Upper lobe of left lung (tissue), 6 donors: ENCODE results near the gene COX4I1. TPM values are rescaled to one million over a fixed set of nuclear protein-coding genes. Genes with fewer than 3 reads are reported as not detected.

Experiments used
- ATAC-seq, 2 donors: fragments of 200-7000 bp; cut with Tn5 transposase; one replicate each; pipeline ENCODE4 v1.9.1; 2022; ENCODE audit warnings: mild to moderate bottlenecking in 2 of 2, moderate library complexity in 2 of 2; ENCODE audit not compliant: low FRiP score in 2 of 2
- DNase-seq, 2 donors: peaks; one replicate each; pipeline ENCODE4 v3.0.0-alpha.2; 2019 to 2020
- H3K27ac ChIP-seq, 4 donors: fragments of 200-600 bp; sonication (generic); one replicate each; pipeline ENCODE4 v1.5.1; 2016 to 2019
- H3K27me3 ChIP-seq, 4 donors: fragments of 200-600 bp; sonication (generic); one replicate each; pipeline ENCODE4 v1.5.1; 2017 to 2019
- H3K36me3 ChIP-seq, 4 donors: fragments of 200-600 bp; sonication (generic); one replicate each; pipeline ENCODE4 v1.5.1; 2016 to 2019
- H3K4me1 ChIP-seq, 4 donors: fragments of 200-600 bp; sonication (generic); one replicate each; pipeline ENCODE4 v1.5.1; 2018 to 2019
- H3K4me3 ChIP-seq, 4 donors: fragments of 200-600 bp; sonication (generic); one replicate each; pipeline ENCODE4 v1.5.1; 2017 to 2019; ENCODE audit warnings: mild to moderate bottlenecking in 2 of 4, moderate library complexity in 1 of 4
- H3K9me3 ChIP-seq, 4 donors: fragments of 200-600 bp; sonication (generic); one replicate each; pipeline ENCODE4 v1.5.1; 2018 to 2019
- CTCF ChIP-seq, 6 experiments: fragments of 450-650 bp in 4 of 6; fragments of 200-600 bp in 2 of 6; sonication (generic) in 2 of 6; IDR thresholded peaks; one replicate each; pipeline ENCODE4 v1.5.1; 2016 to 2019; ENCODE audit warnings: antibody characterized with exemption in 6 of 6
- EP300 ChIP-seq, 4 donors: sonication (generic); formaldehyde crosslinking; IDR thresholded peaks; one replicate each; pipeline ENCODE4 v1.5.1; 2017; ENCODE audit warnings: antibody characterized with exemption in 4 of 4, control low read depth in 2 of 4
- POLR2A ChIP-seq, 4 donors: fragments of 450-650 bp; IDR thresholded peaks; one replicate each; pipeline ENCODE4 v1.5.1; 2016 to 2017; ENCODE audit warnings: antibody characterized with exemption in 4 of 4, mild to moderate bottlenecking in 2 of 4
- POLR2AphosphoS5 ChIP-seq, 2 donors: sonication (generic); formaldehyde crosslinking; IDR thresholded peaks; one replicate each; pipeline ENCODE4 v1.5.1; 2017; ENCODE audit warnings: antibody characterized with exemption in 2 of 2
- WGBS, 2 donors: methylation state at CpG; one replicate each; pipeline ENCODE4 v1.1.5; 2017 to 2018; 5-methylcytosine and 5-hydroxymethylcytosine counted together
- total RNA-seq, 6 donors: library from RNA; depleted of rRNA in 4 of 6; stranded (reverse); fragments of >200 nt in 4 of 6; gene quantifications; one replicate each; pipeline versions ENCODE4 v1.1.0 to v1.2.1, GENCODE V29; 2016 to 2021
- donor health status: DM: no; HTN: no; CAD: no; lungs with moderate emphysema.
- donor health status: DM: no; HTN: yes; CAD: no; lungs with severe emphysema.

Gene COX4I1
- total RNA-seq, 6 donors from 2014 or later = 160 to 490 (median 439) TPM

GRCh38 chr16:85755929-85756768 lies 43.3 kb upstream of the COX4I1 start:
- TF ChIP-seq POLR2A (IDR thresholded peaks at IDR 0.05) (no peak), EP300 (IDR thresholded peaks at IDR 0.05) (no peak), POLR2AphosphoS5 (IDR thresholded peaks at IDR 0.05) (no peak), CTCF (IDR thresholded peaks at IDR 0.05) (no peak)
- no peak for ATAC-seq

GRCh38 chr16:85757341-85757822 lies 42.1 kb upstream of the COX4I1 start:
- H3K36me3 ChIP-seq = no peaks in the 10 kb centered on the region
- WGBS, 2 donors = 50 to 72% methylated on average over 7 of the region's 7 CpGs
- H3K4me3 ChIP-seq = no peak overlapping the region
- H3K27ac ChIP-seq = no peak overlapping the region
- ATAC-seq (no peak), DNase-seq (no peak)
- no peaks in the 10 kb centered on the region for H3K9me3 ChIP-seq
- TF ChIP-seq POLR2A (IDR thresholded peaks at IDR 0.05) (no peak), POLR2AphosphoS5 (IDR thresholded peaks at IDR 0.05) (no peak), CTCF (IDR thresholded peaks at IDR 0.05) (no peak), EP300 (IDR thresholded peaks at IDR 0.05) (no peak)
- H3K27me3 ChIP-seq = no peaks in the 10 kb centered on the region
- peaks cover 0 to 18% (median 2%) of the 10 kb centered on the region in 4 donors for H3K4me1 ChIP-seq

More at GRCh38 chr16:85755929-85756768, 43.3 kb upstream of the COX4I1 start:
- Histone ChIP-seq H3K9me3 (no peaks in the 10 kb centered on the region), H3K27ac (no peak overlapping the region), H3K36me3 (no peaks in the 10 kb centered on the region), H3K4me3 (no peak overlapping the region), H3K27me3 (peaks cover 0 to 2% (median 0%) of the 10 kb centered on the region in 4 donors), H3K4me1 (peaks cover 7 to 30% (median 10%) of the 10 kb centered on the region in 4 donors)
- 74 to 80% methylated on average over 10 to 25 of the region's 25 CpGs for WGBS, 2 donors
- no peak for DNase-seq

DNA sequence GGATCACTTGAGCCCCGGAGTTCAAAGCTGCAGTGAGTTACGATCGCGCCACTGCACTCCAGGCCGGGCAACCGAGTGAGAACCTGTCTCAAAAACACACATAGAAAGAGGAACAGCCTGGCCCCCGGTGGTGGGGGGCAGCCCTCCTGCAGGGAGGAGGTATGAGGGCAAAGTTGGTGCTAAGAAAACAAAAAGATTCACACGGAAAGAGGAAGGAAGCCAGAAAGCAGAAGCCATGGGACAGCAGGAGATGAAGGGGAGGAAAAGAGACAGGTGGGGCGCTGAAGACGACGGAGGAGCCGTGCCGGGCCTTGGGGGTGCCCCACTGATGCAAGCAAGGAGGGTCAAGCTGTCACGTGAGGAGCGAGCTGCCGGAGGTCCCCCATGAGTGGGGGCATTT lies 40.4 kb upstream of the COX4I1 start:
- Histone ChIP-seq H3K4me3 (peak overlapping the region in 1 of 4 donors; percentile 14), H3K36me3 (no peaks in the 10 kb centered on the region), H3K27ac (no peak overlapping the region), H3K4me1 (peaks cover 0 to 12% (median 2%) of the 10 kb centered on the region in 4 donors), H3K9me3 (no peaks in the 10 kb centered on the region), H3K27me3 (no peaks in the 10 kb centered on the region)
- WGBS, 2 donors = 50 to 60% methylated on average over 16 of the region's 16 CpGs
- TF ChIP-seq CTCF (IDR thresholded peaks at IDR 0.05) (no peak), EP300 (IDR thresholded peaks at IDR 0.05) (no peak), POLR2AphosphoS5 (IDR thresholded peaks at IDR 0.05) (no peak), POLR2A (IDR thresholded peaks at IDR 0.05) (no peak)
- ATAC-seq = peak in 1 of 2 donors; percentile 51
- no peak for DNase-seq

DNA sequence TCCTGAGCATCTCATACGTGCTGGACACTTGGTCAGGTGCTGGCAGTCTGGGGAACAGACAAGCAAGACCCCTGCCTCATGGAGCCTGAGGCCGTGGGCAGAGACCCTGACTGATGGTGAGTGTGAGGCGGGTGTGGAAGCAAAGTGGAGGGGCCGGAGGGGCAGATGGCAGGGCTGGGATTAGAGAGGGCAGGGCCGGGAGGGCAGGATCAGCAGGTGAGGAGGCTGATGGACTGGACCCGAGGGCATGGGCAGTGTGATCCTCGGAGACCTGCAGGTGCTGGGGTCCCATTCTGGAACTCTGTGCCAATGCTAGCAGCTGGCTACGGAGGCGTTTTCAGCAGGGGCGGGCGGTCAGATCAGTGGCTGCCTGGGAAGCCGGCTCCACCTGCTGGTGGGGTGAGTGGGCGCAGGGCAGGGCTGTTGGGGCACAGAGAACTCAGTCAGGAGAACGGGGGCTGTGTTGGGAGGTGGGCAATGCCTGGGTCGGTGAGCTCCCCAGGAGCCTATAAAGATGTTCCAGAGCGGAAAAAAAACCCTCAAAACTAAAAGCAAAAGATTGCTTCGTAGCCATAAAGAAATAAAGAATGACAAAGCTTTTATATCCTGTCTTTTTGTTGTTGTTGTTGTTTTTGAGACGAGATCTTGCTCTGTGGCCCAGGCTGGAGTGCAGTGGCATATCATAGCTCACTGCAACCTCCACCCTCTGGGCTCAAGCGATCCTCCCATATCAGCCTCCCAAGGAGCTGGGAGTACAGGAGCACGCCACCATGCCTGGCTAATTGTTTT lies 39.7 kb upstream of the COX4I1 start:
- H3K27me3 ChIP-seq = no peaks in the 10 kb centered on the region
- 58 to 69% methylated on average over 16 to 20 of the region's 20 CpGs for WGBS, 2 donors
- DNase-seq = peak in 1 of 2 donors; percentile 65
- no peaks in the 10 kb centered on the region for H3K36me3 ChIP-seq
- H3K27ac ChIP-seq = no peak overlapping the region
- H3K4me3 ChIP-seq = peak overlapping the region in 1 of 4 donors; percentile 14
- TF ChIP-seq CTCF (IDR thresholded peaks at IDR 0.05) (peak in 5 of 6 experiments; percentile 21 to 49 (median 32)), POLR2A (IDR thresholded peaks at IDR 0.05) (no peak)
- no peaks in the 10 kb centered on the region for H3K9me3 ChIP-seq
- H3K4me1 ChIP-seq = peaks cover 0 to 9% (median 2%) of the 10 kb centered on the region in 4 donors
- peak; percentile 58 to 62 for ATAC-seq
